Right cardiac atrium (tissue), 5 donors: Measurements from ENCODE around the gene SERPINB10. TPM values are rescaled to one million over a fixed set of nuclear protein-coding genes. Genes with fewer than 3 reads are reported as not detected.

Experiments used
- ATAC-seq, 2 donors: fragments of 200-7000 bp; cut with Tn5 transposase; one replicate each; pipeline versions ENCODE4 v1.8.0 to v1.9.1; 2020; ENCODE audit warnings: moderate library complexity in 2 of 2, mild to moderate bottlenecking in 1 of 2
- DNase-seq, 3 donors: peaks; one replicate each; pipeline ENCODE4 v3.0.0-alpha.2; 2020
- H3K27ac ChIP-seq: one replicate; pipeline ENCODE4 v1.5.1; 2013; ENCODE audit warnings: mild to moderate bottlenecking, low read length, control low read depth, moderate library complexity
- H3K27me3 ChIP-seq: one replicate; pipeline ENCODE4 v1.6.1; 2013; ENCODE audit not compliant: control insufficient read depth, insufficient read depth
- H3K4me1 ChIP-seq: one replicate; pipeline ENCODE4 v1.6.1; 2013; ENCODE audit warnings: low read length; ENCODE audit not compliant: control insufficient read depth, insufficient read depth
- H3K4me3 ChIP-seq: one replicate; pipeline ENCODE4 v1.5.1; 2013; ENCODE audit warnings: low read length, control low read depth
- H3K9me3 ChIP-seq: one replicate; pipeline ENCODE4 v1.6.1; 2013; ENCODE audit warnings: low read length; ENCODE audit not compliant: control insufficient read depth
- WGBS: extraction: QIAGEN DNeasy Blood & Tissue Kit; methylation state at CpG from one replicate; pipeline ENCODE4 v1.1.7; 2013; 5-methylcytosine and 5-hydroxymethylcytosine counted together
- intact Hi-C, 4 donors: fragments of 100-400 bp; cut with DNase I; formaldehyde crosslinking; loops; one replicate each; pipeline versions ENCODE4 v1.11.0 to v1.14.0; 2022 to 2023
- polyA plus RNA-seq: library from polyadenylated mRNA; stranded (reverse); fragments of 200-250 nt; gene quantifications from one replicate; pipeline ENCODE4 v1.2.3, GENCODE V29; 2013
- total RNA-seq, 4 donors: library from RNA; stranded (reverse); fragmentation: NEBNext Ultra II Directional; extraction: Animal tissue kit (Norgen Biotek cat#: 25700); gene quantifications; one replicate each; pipeline ENCODE4 v1.2.1, GENCODE V29; 2021
- donor health status: healthy with polysubstance abuse.
- donor health status: DM: no; HTN: yes; CAD: no.
- donor health status: DM: no; HTN: no; CAD: no.
- donor health status: DM: no; HTN: yes; CAD: no; lungs with severe emphysema.
- donor health status: DM: yes; HTN: yes; CAD: no.

The SERPINB10 gene
- total and polyA plus RNA-seq, 5 donors, result not detected

DNA sequence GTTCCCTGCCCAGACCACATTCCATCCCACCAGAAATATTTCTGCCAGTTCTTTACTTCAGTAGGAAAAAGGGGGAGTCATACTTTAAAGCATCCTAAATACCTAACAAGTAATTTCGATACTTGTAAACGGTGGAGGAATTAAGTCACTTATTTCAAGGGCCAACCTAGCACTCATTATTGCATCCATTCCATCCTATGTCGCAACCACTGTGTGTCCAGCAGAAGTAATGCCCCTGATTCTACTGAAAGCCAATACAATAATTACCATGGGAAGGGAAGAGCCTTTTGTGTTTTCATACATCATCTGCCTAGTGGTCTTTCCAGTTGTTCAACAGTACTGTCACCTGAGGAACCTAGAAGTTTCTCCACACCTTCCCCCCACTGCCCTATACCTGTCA, 74.6 kb downstream of the SERPINB10 start:
- Histone ChIP-seq H3K4me1 (no peaks in the 10 kb centered on the region), H3K27ac (no peak overlapping the region), H3K4me3 (no peak overlapping the region), H3K9me3 (no peaks in the 10 kb centered on the region), H3K27me3 (no peaks in the 10 kb centered on the region)
- ATAC-seq (no peak), DNase-seq (no peak)
- intact Hi-C loops, result no loop called here
- WGBS, result 86% methylated on average over 3 of the region's 3 CpGs

Other genes with a start within 250 kb of the SERPINB10 start
- gene SERPINB3, start 246.1 kb upstream of the SERPINB10 start, total RNA-seq, result not detected
- gene SERPINB3, start 246.1 kb upstream of the SERPINB10 start, polyA plus RNA-seq, result not detected
- not detected for gene SERPINB11, start 205.0 kb upstream of the SERPINB10 start, total RNA-seq
- gene SERPINB11, start 205.0 kb upstream of the SERPINB10 start, polyA plus RNA-seq, result not detected
- not detected for gene SERPINB7, start 132.5 kb upstream of the SERPINB10 start, total RNA-seq
- not detected for gene SERPINB7, start 132.5 kb upstream of the SERPINB10 start, polyA plus RNA-seq
- gene SERPINB2, start 20.3 kb upstream of the SERPINB10 start, total RNA-seq, result not detected
- gene SERPINB2, start 20.3 kb upstream of the SERPINB10 start, polyA plus RNA-seq, result not detected
- 1 to 10 TPM in 2 of 4 donors, not detected in 2; 1.1 TPM for gene HMSD, start 41.3 kb downstream of the SERPINB10 start, total RNA-seq
- 0.20 TPM for gene HMSD, start 41.3 kb downstream of the SERPINB10 start, polyA plus RNA-seq
- 1 to 10 TPM; 3.8 to 9.6 (median 5.5) TPM for gene SERPINB8, start 62.1 kb downstream of the SERPINB10 start, total RNA-seq
- gene SERPINB8, start 62.1 kb downstream of the SERPINB10 start, polyA plus RNA-seq, result 1.9 TPM
- not detected for gene LINC00305, start 241.1 kb downstream of the SERPINB10 start, total RNA-seq
- gene LINC00305, start 241.1 kb downstream of the SERPINB10 start, polyA plus RNA-seq, result not detected